GM12878 (cell line): ENCODE data around the gene LRRC47. TPM values are rescaled to one million over a fixed set of nuclear protein-coding genes. Genes with fewer than 3 reads are reported as not detected.

Source experiments
- ATAC-seq: fragments of 200-7000 bp; cut with Tn5 transposase; 3 replicates; pipeline ENCODE4 v1.9.1; 2020; ENCODE audit warnings: mild to moderate bottlenecking, moderate library complexity
- BruUV-seq: library from RNA; stranded (reverse); fragments of 400-500 nt; replicated peaks from 2 replicates; lab custom pipeline; 2021; lab: Mats Ljungman, UMichigan
- CTCF ChIA-PET: fragments of 300-600 bp; sonication (Branson Sonifier 250); formaldehyde crosslinking; extraction: SDS; loops from one replicate; lab custom pipeline; 2021; ENCODE audit warnings: inconsistent platforms; lab: Yijun Ruan, JAX
- POLR2A ChIA-PET: fragments of 350-600 bp; formaldehyde crosslinking; extraction: SDS; loops from one replicate; lab custom pipeline; 2021; ENCODE audit warnings: inconsistent platforms; lab: Charles Lee
- RAD21 ChIA-PET: fragments of 300-600 bp; sonication (Branson Sonifier 250); formaldehyde crosslinking; loops from one replicate; lab custom pipeline; 2023; ENCODE audit warnings: antibody characterized with exemption; ENCODE audit not compliant: unreplicated experiment; lab: Charles Lee
- SMC1A ChIA-PET: fragments of 300-600 bp; sonication (Branson Sonifier 250); formaldehyde crosslinking; loops from one replicate; lab custom pipeline; 2023; ENCODE audit not compliant: unreplicated experiment, uncharacterized antibody; lab: Charles Lee
- DNase-seq: peaks from one replicate; pipeline ENCODE4 v3.0.0-alpha.2; 2011; ENCODE audit warnings: low read depth, low spot score
- FAIRE-seq: peaks from 3 replicates; lab custom pipeline; 2011; peaks lifted over from hg19 to GRCh38; lab: Jason Lieb, UNC
- H2AFZ ChIP-seq: 2 replicates; pipeline ENCODE4 v1.6.0; 2011; ENCODE audit warnings: low read depth, low read length, control low read depth; ENCODE audit not compliant: control insufficient read depth
- H3K27ac ChIP-seq: 2 replicates; pipeline ENCODE4 v1.5.1; 2011; ENCODE audit warnings: control low read depth; ENCODE audit not compliant: control insufficient read depth, insufficient read depth
- H3K27me3 ChIP-seq, 2 experiments: replicated peaks in 1 of 2; 2 replicates each; pipeline versions ENCODE4 v1.6.0 to v1.6.1; 2011; ENCODE audit warnings: low read length in 1 of 2; ENCODE audit not compliant: control insufficient read depth in 2 of 2, insufficient read depth in 2 of 2
- H3K36me3 ChIP-seq, 2 experiments: 2 replicates each; pipeline ENCODE4 v1.5.1; 2011; ENCODE audit warnings: low read length in 1 of 2; ENCODE audit not compliant: control insufficient read depth in 2 of 2, insufficient read depth in 2 of 2
- H3K4me1 ChIP-seq: 2 replicates; pipeline ENCODE4 v1.6.1; 2011; ENCODE audit warnings: mild to moderate bottlenecking, low read length, moderate library complexity, mixed read lengths; ENCODE audit not compliant: control insufficient read depth, insufficient read depth
- H3K4me2 ChIP-seq: 2 replicates; pipeline ENCODE4 v1.6.0; 2011; ENCODE audit warnings: control low read depth; ENCODE audit not compliant: control insufficient read depth, insufficient read depth
- H3K4me3 ChIP-seq: fragments of 200-600 bp; sonication (generic); 2 replicates; pipeline ENCODE4 v1.5.1; 2016
- H3K79me2 ChIP-seq: 2 replicates; pipeline ENCODE4 v1.6.0; 2011; ENCODE audit warnings: low read length; ENCODE audit not compliant: control insufficient read depth, insufficient read depth
- H3K9ac ChIP-seq: 2 replicates; pipeline ENCODE4 v1.8.0; 2011; ENCODE audit warnings: low read length, control low read depth, mixed read lengths; ENCODE audit not compliant: control insufficient read depth, insufficient read depth
- H3K9me3 ChIP-seq: replicated peaks from 3 replicates; pipeline ENCODE4 v1.5.1; 2011; ENCODE audit warnings: mild to moderate bottlenecking, low read length; ENCODE audit not compliant: control insufficient read depth, insufficient read depth
- H4K20me1 ChIP-seq: 2 replicates; pipeline ENCODE4 v1.6.0; 2011; ENCODE audit not compliant: control insufficient read depth, insufficient read depth
- MYB ChIP-seq: fragments of 150-350 bp; IDR thresholded peaks from 2 replicates; pipeline ENCODE4 v1.6.1; 2014; ENCODE audit warnings: mild to moderate bottlenecking, low read depth, low read length, borderline replicate concordance
- RELA ChIP-seq: fragments of 450-650 bp; IDR thresholded peaks from 2 replicates; pipeline ENCODE4 v1.8.0; 2014; ENCODE audit warnings: borderline replicate concordance; ENCODE audit not compliant: partially characterized antibody
- RUNX3 ChIP-seq: IDR thresholded peaks from 2 replicates; pipeline ENCODE4 v1.6.1; 2012; ENCODE audit warnings: low read length, inconsistent platforms
- SIN3A ChIP-seq: IDR thresholded peaks from 2 replicates; pipeline ENCODE4 v1.6.1; 2012; ENCODE audit warnings: low read depth, low read length, improper control_type of control experiment
- SPI1 ChIP-seq: IDR thresholded peaks from 2 replicates; pipeline ENCODE4 v1.6.1; 2011; ENCODE audit warnings: low read depth, mild to moderate bottlenecking, low read length, moderate library complexity, borderline replicate concordance; ENCODE audit not compliant: insufficient read depth
- ZNF217 ChIP-seq: fragments of 450-650 bp; IDR thresholded peaks from 2 replicates; pipeline ENCODE4 v1.6.1; 2017; ENCODE audit warnings: antibody characterized with exemption, mild to moderate bottlenecking
- ZSCAN29 ChIP-seq: fragments of 450-650 bp; IDR thresholded peaks from 2 replicates; pipeline ENCODE4 v1.6.1; 2017; ENCODE audit warnings: mild to moderate bottlenecking, moderate library complexity
- WGBS: methylation state at CpG from one replicate; pipeline ENCODE4 v1.1.6; 2016; ENCODE audit warnings: low lambda C conversion rate; ENCODE audit not compliant: insufficient replicate concordance, insufficient coverage; ENCODE audit errors: missing lambda C conversion rate; 5-methylcytosine and 5-hydroxymethylcytosine counted together
- in situ Hi-C: fragments of 300-500 bp; cut with MboI; formaldehyde crosslinking; loops from 9 replicates; pipeline ENCODE4 v1.14.3; 2018; ENCODE audit warnings: mixed read lengths
- intact Hi-C: fragments of 100-400 bp; cut with micrococcal nuclease; formaldehyde crosslinking; loops from one replicate; pipeline ENCODE4 v1.14.2; 2022; ENCODE audit not compliant: unreplicated experiment
- polyA plus RNA-seq, 11 experiments: library from polyadenylated mRNA; depleted of rRNA in 4 of 11; unstranded in 6 of 11; stranded (reverse) in 5 of 11; fragments of >200 nt; fragmentation: Nextera tagmentation in 4 of 11; fragmentation: Illumina TruSeq in 1 of 11; extraction: Ambion mirVana in 4 of 11; extraction: Trizol in 1 of 11; gene quantifications; 1 replicate in 1 of 11; 2 replicates in 10 of 11; pipeline versions ENCODE4 v1.2.1 to v1.2.3, GENCODE V29; 2011 to 2016; ENCODE audit warnings: inconsistent platforms in 2 of 11, missing spikeins in 2 of 11, low read depth in 1 of 11
- total RNA-seq, 4 experiments: library from RNA; depleted of rRNA in 3 of 4; stranded (reverse); fragments of >200 nt in 3 of 4; fragmentation: Illumina TruSeq in 1 of 4; extraction: Trizol in 1 of 4; gene quantifications; 2 replicates each; pipeline versions ENCODE4 v1.2.1 to v1.2.3, GENCODE V29; 2013 to 2021
- TF ChIP-seq, protein P1 (sequence below): fragments of 150-350 bp; IDR thresholded peaks from 2 replicates; pipeline ENCODE4 v1.6.1; 2014; ENCODE audit warnings: mild to moderate bottlenecking, low read depth, low read length
- TF ChIP-seq, protein P2 (sequence below): IDR thresholded peaks from 2 replicates; pipeline ENCODE4 v1.6.1; 2012; ENCODE audit warnings: low read depth, low read length, improper control_type of control experiment

LRRC47 gene
- total and polyA plus RNA-seq, 10 of the 15 experiments (the other 5 are each of a cell fraction or from before 2014, with no cell fraction given) = 2.5 to 34.6 (median 18.2) TPM

DNA sequence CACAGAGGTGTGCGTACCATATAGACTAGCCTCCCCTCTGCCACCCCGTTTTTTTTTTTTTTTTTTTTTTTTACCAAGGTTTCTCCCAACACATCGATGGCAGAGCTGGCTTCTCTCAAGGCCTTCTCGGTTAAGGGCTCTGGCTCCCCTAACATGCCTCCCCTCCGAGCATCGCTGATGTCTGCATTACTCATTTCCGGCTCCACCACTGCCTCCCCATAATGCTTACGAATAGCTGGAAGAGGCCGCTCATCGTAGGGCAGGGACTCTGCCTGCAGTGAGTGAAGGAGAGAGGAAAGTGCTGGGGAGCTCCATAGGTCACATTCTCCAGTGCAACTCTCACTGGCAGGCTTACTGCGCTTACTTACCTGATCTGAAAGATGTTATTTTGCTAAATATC, 40.1 kb upstream of the LRRC47 start (continued):
- TF ChIP-seq, protein P1, sequence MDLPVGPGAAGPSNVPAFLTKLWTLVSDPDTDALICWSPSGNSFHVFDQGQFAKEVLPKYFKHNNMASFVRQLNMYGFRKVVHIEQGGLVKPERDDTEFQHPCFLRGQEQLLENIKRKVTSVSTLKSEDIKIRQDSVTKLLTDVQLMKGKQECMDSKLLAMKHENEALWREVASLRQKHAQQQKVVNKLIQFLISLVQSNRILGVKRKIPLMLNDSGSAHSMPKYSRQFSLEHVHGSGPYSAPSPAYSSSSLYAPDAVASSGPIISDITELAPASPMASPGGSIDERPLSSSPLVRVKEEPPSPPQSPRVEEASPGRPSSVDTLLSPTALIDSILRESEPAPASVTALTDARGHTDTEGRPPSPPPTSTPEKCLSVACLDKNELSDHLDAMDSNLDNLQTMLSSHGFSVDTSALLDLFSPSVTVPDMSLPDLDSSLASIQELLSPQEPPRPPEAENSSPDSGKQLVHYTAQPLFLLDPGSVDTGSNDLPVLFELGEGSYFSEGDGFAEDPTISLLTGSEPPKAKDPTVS = no peak
- no peak for TF ChIP-seq MYB
- TF ChIP-seq, all 136 proteins: peak for 0

DNA sequence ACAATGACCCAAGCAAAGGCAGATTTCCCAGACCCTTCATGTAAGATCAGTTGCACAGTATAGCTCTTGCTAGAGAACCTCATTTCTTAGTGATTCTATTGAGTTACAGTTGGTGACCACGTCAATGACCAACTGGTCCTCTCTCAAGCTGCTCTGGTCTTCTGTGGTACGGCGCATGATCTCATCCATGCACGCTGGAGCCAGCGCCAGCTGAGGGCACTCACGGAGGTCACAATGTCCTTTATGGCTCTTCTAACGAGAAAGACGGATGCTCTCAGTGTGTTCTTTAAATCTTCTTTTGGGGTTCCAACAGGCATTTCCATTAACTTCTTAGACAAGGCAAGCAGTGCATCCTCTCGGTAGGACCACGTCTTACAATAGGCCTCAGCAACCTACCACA, 38.4 kb upstream of the LRRC47 start:
- no peak overlapping the region for H3K9ac ChIP-seq
- CTCF ChIA-PET = no interaction called here

DNA sequence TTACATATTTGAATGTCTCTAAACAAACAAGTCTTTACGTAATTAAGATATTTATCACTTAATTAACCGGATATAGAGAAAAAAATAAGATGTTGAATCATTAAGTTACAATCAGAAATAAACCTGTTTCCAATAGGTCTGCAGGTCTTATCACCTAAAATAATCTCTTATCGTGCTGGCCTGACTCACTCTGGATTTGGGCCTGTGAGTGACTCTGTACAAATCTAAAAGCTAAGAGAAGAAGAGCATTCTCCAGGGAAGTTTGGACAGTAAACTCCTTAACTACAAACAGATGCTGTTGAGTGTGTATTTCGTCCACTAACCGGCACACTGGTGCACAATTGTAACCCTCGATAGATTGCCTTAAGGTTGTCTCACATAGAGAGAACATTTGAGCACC, 35.4 kb upstream of the LRRC47 start:
- Histone ChIP-seq H3K79me2 (no peaks in the 10 kb centered on the region), H3K36me3 (peaks cover 4 to 7% of the 10 kb centered on the region in 2 experiments; a peak in 2 of 4 replicates), H3K27ac (no peak overlapping the region), H3K9me3 (no peaks in the 10 kb centered on the region), H3K4me1 (no peaks in the 10 kb centered on the region), H3K4me2 (no peak overlapping the region), H2AFZ (no peak overlapping the region), H3K27me3 (no peaks in the 10 kb centered on the region), H3K4me3 (no peak overlapping the region), H4K20me1 (no peaks in the 10 kb centered on the region), H3K9ac (no peak overlapping the region)
- no TSS peak for BruUV-seq
- SMC1A ChIA-PET = no interaction called here
- in situ Hi-C loops = no loop called here
- WGBS = over 99% methylated on average over 6 of the region's 6 CpGs
- FAIRE-seq (no peak), DNase-seq (no peak), ATAC-seq (no peak)
- intact Hi-C loops = no loop called here
- TF ChIP-seq SPI1 = no peak
- TF ChIP-seq, protein P2, sequence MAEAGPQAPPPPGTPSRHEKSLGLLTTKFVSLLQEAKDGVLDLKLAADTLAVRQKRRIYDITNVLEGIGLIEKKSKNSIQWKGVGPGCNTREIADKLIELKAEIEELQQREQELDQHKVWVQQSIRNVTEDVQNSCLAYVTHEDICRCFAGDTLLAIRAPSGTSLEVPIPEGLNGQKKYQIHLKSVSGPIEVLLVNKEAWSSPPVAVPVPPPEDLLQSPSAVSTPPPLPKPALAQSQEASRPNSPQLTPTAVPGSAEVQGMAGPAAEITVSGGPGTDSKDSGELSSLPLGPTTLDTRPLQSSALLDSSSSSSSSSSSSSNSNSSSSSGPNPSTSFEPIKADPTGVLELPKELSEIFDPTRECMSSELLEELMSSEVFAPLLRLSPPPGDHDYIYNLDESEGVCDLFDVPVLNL = no peak
- no peak for TF ChIP-seq RUNX3
- no peak for TF ChIP-seq ZSCAN29
- TF ChIP-seq SIN3A = no peak
- CTCF ChIA-PET = no interaction called here
- RAD21 ChIA-PET = no interaction called here
- POLR2A ChIA-PET = no interaction called here

More for the DNA sequence above, 38.4 kb upstream of the LRRC47 start:
- Histone ChIP-seq H4K20me1 (no peaks in the 10 kb centered on the region), H3K27me3 (no peaks in the 10 kb centered on the region), H3K36me3 (peaks cover 0 to 11% of the 10 kb centered on the region in 2 experiments; a peak in 3 of 4 replicates), H3K9me3 (peaks cover 9% of the 10 kb centered on the region; the same call in 2 of the 3 replicates), H3K79me2 (no peaks in the 10 kb centered on the region), H3K4me3 (no peak overlapping the region), H3K27ac (no peak overlapping the region), H3K4me2 (no peak overlapping the region), H2AFZ (no peak overlapping the region), H3K4me1 (no peaks in the 10 kb centered on the region)
- BruUV-seq = no TSS peak
- ChIA-PET SMC1A (no interaction called here), RAD21 (no interaction called here), POLR2A (no interaction called here)
- TF ChIP-seq RELA (no peak), ZNF217 (no peak)
- 96% methylated on average over 10 of the region's 10 CpGs for WGBS
- in situ Hi-C loops = no loop called here
- DNase-seq (no peak), ATAC-seq (no peak), FAIRE-seq (no peak)
- intact Hi-C loops = no loop called here
